Stimulated activated CD8-positive, alpha-beta memory T cell treated with anti-CD3 and anti-CD28 coated beads, Interleukin-4, amount 100 ng/mL, for 1 hour (primary cell): ENCODE results near the gene PKD1.

Source experiments
- DNase-seq, 2 donors: peaks; one replicate each; pipeline ENCODE4 v3.0.0-alpha.2; 2020; ENCODE audit warnings: low read depth in 2 of 2, low spot score in 1 of 2

PKD1 gene

DNA sequence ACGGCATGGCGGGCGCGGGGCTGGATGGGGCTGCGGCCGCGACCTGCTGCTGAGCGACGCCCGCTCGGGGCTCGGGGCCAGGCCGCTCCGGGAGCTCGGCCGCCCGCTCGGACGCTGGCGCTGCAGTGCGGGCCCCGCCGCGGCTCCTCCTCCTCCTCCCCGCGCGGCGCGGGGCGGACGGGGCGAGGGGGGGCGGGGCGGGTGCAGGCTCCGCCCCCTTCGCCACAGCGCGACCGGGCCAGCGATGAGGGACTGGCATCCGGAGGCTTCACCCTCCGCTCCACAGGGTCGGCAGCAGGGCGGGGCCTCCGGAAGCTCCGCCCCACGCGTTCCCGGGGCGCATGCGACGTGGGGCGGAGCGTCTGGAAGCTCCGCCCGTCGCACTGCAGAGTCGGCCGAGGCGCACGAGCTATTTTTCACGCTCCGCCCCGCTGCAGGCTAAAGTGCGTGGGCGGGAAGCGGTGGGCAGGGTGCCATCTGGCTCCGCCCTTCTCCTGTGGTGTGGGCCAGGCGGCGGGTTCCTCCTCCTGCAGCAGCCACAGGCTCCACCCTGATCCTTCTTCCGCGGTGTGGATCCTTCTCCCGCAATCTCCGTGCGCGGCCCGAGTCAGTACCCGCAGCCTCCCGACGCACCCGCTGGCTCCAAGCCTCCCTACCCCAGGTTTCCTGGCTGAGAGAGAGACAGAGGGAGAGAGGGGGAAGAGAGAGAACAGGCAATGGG is at the start of gene PKD1:
TSS of gene PKD1 (minus strand) at position 129 of the 721 bp plus-strand sequence. CDS start 209 bp downstream, outside the sequence.
- peak; percentile 91 to 96 for DNase-seq

DNA sequence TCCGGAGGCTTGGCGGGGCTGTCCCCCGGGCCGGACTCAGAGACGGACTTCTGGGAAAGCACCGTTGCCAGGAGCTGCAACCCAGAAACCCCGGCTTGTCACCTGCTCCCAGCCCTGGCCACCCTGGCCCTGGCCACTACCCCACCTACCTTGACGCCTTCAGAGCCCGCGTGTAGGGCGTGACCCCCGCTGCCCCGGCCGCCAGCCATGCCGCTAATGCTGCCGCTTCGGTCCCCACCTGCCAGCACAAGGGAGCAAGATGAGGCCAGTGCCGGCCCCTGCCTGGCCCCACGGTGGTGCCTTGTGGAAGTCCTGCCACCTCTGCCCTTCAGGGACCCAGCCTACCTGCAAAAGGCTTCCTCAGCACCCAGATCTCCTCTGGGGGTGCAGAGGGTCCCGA is 49.3 kb upstream of the PKD1 start:
- DNase-seq: no peak

DNA sequence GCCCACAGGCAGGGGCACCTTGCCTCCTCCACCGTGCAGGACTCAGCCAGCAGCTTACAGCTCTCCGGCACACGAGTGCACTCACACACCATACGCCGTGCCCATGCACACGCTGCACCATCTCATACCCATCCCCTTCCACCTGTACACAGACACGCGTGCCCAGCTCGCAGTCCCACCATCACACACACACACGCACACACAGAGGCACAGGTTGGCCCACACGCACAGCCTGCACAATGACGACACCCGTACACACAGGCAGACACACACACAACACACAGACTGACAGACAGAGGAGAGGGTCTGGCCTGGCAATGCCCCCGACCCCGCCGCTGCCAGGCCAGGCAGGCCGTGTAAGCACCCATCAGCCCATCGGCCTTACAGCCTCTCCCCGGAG is 48.6 kb upstream of the PKD1 start:
- DNase-seq: no peak

DNA sequence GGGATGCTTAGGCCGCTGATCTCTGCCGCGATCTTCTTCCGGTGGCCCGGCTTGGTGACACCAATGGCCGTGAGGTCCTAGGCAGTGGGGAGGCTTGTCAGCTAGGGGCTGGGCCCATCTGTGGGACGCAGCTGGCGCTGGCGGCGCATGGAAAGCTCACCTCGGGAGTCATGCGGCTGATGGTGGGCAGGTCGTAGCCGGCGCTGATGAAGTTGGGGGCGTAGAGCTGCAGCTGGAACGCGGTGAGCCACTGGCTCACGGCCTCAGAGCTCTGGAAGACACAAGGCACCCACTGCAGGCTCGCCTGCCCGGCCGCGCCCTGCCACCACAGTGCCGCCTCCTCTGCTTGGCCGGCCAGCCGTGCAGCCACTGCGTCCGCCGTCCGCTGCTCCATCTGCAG is 48.0 kb upstream of the PKD1 start:
- DNase-seq: no peak

DNA sequence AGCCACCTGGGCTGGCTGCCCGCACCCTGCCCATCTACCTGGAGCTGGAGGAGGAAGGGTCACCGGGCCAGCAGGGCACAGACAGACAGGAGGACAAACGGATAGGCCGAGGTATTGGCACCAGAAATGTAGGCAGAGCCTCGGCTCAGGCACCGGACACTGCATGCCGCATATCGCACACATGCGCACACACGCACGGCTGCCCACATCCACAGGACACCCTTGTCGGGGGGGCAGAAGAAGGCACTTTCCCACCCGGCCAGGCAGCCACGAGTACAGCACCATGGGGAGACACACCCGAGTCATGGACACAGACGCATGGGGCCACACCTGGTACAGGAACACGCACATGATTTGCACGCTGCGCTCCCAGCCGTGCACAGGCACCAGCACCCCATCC is 46.3 kb upstream of the PKD1 start:
- DNase-seq: no peak

DNA sequence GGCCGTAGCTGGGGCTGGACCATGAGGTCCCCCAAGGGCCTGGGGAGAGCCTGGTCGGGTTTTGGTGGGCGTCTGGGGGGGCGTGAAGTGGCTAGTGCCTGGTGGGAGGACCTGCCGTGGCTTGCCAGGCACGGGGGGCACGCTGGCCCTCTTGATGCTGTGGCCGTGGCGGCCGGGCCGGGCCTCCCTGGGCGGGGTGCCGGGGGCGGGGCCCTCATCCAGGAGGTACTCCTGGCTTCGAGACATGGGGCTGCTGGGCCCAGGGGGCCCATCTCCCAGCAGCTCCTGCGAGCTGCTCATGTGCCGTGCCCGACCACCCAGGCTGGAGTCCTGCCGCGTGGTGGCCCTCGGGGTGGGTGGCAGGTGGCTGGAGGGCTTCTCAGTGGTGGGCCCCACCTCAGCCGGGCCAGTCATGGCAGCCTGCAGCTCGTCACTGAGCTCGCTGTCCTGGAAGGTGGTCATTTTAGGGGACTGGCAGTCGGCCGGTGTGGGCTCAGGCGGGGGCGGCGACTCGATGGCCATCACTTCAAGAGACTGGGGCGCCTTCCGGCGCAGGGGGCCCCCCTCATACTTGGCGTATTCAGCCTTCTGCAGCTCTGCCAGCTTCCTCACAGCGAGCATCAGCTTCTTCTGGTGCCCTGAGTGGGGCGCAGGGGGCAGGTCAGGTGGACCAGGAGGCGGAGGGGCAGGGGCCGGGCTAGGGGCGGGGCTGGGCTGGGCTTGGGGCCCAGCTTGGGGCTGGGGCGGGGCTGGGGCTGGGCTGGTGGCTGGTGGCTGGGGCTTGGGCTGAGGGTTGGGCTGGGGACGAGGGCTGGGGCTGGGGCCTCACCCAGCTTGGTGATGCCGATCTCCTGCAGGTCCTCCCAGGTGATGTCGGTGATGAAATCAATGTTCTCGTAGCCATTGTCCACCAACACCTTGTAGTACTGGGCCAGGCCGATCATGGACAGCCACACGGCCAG is 45.5 kb upstream of the PKD1 start:
- DNase-seq: no peak

DNA sequence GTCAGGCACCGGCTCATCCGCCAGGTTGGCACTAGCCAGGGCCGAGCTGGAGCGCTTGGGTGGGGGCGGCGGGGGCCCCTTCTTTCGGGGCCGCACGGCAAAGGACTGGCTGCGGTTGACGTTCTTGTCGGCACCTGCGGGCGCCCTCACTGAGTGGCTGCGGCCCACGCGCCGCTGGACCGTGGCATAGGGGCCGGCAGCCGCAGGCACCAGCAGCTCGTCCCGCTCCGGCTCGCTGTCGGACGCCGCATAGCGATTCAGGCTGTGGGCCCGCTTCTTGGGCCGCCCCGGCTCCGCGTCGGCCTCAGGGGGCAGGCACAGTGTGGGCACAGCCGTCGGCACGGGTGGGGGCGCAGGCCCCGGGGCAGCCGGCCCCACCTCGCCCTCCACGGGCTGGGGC is 44.8 kb upstream of the PKD1 start:
- no peak for DNase-seq

DNA sequence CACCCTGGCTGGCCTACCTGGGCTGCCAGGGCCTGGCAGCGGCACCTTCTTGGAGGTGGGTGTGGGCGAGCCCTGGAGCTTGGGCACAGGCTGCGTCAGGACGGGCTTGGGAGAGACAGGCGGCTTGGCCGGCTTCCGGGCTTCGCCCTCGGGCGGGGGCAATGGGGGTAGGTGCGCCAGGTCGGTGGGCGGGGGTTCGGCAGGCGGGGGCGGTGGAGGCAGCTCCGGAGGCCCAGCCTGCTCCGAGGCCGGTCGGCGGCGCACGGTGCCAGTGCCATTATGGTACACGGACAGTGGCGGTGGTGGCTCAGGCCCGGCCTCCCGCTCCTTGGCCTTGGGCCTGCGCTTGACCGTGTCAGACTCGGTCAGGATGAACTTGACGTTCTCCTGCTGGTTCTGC is 43.9 kb upstream of the PKD1 start:
- no peak for DNase-seq

DNA sequence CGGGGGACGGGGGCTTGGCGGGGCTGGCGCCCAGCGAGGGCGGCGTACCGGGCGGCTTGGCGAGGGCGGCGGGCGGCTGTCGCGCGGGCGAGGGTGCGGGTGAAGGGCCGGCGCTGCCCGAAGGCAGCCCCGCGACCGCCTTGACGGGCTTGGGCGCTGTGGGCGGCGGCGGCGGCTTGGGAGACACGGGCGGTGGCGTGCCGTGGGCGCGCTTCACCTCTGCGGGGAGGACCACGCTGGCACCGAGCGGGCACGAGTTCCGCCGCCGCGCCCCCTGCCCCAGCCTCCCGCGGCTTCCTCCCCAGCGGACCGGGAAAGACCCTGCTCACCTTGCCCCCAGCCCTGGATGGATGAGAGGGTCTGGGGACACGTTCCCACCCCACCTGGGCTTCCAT is 43.4 kb upstream of the PKD1 start:
- DNase-seq: no peak

DNA sequence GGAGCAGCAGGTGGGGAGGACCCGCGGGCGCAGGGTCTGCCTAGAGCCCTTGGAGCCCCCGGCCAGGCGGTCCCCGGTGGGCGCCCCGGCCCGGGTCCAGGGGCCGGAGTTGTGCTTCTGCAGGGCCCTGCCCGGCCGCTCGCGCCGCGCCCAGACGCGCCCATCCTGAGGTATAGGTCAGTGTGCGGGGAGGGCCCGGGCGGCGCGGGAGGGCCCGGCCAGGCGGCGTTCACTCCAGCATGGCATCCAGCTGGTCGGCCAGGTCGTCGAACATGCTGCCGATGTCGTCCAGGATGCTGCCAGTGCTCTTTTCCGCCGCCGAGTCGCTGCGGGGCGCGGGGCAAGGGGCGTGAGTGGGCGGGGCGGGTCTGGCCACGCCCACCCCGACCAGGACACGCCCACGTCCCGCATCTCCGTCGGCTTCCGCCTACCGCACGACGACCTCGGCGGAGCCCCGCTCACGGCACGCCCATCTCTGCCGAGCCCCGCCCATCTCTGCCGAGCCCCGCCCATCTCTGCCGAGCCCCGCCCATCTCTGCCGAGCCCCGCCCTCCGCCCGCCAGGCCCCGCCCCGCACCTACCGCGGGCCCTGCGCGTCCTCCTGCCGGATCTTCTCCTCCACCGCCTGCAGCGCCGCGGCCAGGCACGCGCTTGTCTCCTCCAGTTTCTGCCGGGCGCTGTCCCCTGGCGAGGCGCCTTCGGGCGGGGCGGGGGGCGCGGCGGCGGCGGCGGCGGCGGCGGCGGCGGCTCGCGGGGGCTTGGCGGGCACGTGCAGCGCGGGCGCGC is 42.8 kb upstream of the PKD1 start:
- no peak for DNase-seq

DNA sequence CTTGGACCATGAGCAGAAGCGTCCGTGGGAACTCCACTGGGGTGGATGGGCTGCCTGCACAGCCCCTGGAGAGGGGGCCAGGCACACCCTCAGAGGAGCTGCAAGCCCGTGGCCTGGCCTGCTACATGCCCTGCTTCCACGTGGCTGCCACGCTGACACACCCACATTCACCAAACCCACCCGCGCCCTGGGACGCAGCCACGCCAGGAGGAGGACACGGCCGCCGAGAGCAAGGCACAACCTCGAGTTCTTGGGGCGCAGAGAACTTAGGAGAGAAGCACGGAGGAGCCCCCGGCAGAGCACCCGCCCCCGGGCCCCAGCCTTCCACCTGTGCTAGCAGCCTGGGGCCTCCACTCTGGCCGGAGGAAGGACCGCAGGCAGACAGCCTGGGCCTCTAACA is 41.9 kb upstream of the PKD1 start:
- DNase-seq: no peak

DNA sequence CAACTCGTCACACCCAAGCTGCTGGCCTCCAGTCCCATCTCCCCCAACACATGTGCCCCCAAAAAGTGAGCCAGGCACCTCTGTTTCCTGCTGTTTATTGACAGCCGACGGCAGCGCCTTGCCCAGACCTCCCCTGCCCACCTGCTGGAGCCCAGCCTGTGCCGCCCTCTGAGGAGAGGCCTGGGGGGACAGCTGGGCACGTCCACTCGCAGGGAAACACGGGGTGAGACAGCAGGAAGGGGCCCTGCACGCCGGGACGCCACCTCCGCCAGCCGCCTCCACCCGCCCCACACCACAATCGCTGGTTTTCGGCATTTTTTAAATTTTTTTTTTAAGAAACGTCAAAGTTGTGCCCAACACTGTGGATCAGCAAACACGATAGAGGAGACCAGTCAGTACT is 41.4 kb upstream of the PKD1 start:
- no peak for DNase-seq

DNA sequence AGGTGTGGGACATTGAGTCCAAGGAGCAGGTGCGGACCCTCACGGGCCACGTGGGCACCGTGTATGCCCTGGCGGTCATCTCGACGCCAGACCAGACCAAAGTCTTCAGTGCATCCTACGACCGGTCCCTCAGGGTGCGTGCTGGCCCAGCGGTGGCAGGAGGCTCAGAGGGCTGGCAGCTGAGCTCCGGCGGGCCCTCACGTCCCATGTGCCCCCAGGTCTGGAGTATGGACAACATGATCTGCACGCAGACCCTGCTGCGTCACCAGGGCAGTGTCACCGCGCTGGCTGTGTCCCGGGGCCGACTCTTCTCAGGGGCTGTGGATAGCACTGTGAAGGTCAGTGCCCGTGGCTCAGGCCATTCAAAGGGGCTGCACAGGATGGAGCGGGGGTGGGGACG is 40.3 kb upstream of the PKD1 start:
- no peak for DNase-seq

DNA sequence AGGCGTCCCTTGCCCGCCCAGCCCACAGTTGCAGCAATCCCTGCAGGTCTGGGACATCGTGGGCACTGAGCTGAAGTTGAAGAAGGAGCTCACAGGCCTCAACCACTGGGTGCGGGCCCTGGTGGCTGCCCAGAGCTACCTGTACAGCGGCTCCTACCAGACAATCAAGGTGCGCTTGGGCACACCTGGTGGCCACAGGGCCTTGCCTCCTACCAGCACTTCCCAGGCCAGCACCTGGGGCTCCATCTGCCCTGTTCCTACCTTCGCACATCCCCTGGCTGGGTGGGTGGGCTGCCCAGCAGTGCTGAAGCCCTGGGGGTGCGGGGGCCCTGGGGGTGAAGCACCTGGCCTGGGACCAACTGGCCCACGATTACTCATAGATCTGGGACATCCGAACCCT is 39.8 kb upstream of the PKD1 start:
- no peak for DNase-seq

DNA sequence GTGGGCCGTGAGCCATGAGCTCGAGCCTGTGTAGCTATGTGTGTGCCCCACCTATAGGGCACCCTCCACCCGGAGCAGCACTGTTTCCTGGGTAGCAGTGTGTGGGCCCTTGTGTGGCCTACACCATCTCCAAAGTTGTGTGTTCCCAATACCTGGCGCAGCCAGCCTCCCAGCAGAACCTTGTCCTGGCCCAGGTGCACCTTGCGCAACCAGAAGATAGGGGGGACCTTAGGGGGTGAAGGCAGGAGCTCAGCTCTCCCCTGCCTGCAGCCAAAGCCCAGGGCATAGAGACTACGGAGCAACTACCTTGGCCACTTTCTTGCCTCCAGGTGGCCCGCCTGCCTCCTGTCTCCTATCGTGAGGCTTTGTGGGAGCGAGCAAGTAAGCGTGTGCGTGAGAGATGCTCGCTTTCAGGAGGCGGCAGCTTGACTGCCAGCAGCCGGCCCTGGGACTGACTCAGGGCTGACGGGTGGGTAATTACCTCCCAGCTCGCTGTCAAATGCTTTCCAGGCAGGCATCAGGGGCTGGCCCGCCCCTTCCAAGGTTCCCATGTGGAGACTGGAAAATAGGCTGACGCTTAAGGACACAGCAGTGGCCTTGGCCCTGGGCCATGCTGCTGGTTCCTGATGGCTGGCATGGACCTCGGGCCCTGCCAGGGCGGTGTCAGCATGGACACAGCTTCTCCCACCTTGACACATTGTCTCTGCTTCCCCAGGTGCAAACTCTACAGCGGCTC is 38.9 kb upstream of the PKD1 start:
- no peak for DNase-seq

DNA sequence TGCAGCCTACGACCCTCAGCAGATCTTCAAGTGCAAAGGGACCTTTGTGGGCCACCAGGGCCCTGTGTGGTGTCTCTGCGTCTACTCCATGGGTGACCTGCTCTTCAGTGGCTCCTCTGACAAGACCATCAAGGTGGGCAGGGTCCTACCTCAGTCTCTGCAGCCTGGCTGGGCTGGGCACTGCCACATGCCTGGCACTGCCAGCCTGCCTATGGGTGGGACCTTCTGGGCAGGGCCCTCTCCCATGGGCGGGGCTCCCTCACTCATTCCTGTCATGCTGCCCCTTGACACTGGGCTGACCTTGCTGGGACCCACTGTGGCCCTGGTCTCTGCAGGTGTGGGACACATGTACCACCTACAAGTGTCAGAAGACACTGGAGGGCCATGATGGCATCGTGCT is 38.2 kb upstream of the PKD1 start:
- DNase-seq: no peak

DNA sequence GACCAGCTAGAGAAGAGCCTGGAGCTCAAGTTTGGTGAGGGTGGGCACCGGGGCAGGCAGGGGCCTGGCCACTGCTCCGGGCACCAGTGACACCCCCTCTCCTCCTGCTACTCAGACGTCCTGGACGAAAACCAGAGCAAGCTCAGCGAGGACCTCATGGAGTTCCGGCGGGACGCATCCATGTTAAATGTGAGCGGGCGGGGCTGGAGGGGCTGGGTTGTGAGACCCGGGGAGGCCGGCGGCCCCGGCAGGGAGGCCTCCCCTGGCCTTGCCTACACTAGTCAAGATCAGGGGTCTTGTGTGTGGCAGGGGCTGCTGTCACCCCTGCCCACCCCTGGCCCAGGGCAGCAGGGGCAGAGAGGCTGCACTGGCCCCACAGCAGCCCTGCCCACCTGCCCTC is 37.7 kb upstream of the PKD1 start:
- no peak for DNase-seq

DNA sequence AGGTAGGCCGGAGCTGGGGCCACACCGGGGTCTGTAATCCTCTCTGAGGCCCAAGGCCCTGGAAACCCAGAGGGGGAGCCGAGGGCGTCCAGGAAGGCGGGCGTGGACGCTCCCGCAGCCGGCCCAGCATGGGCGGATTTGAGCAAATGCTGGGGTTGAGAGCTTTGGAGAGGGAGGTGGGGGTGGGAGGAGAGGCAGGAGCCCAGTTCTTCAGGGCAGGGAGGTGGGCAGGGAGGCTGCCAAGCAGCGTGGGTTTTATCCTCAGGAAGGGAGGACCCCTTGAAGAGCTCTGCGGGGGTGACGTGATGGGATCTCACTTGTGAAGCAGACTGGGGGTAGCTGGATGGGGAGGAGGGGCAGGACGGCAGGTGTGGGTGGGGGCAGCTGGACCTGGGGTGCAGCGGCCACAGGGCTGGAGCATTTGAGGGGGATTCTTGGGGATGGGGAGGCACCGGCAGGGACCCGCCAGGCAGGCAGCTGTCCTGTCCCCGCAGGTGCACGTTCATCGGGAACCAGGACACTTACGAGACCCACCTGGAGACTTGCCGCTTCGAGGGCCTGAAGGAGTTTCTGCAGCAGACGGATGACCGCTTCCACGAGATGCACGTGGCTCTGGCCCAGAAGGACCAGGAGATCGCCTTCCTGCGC is 37.1 kb upstream of the PKD1 start:
- DNase-seq: no peak

DNA sequence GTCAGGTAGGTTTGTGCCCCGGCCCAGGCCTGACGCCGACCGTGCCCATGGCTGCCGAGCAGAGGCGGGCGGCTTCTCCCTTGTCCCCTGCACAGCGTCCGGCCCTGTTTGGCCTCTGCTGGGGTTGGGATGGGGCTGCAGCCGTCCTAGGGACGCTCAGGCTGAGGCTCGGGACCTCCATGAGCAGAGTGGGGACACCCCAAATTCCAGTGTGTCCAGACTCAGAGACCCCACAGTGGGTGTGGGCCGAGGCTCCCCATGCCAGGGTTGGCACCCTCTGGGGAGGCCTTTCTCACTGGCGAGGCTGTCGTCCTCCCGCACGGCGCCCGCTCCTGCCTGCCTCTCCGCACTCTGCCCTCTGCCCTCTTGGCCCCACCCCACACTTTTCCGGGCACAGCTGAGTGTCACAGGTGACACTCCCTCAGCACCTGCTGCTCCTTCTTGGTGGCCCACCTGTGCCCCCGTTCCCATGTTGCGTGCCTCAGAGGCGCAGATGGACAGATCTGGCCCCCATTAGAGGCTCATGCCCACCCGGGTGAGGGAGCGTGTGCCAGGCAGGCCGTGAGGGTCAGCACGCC is 36.0 kb upstream of the PKD1 start:
- DNase-seq: no peak
